Upper lobe of left lung (tissue), 6 donors: Measurements from ENCODE around the gene FRZB. TPM values are rescaled to one million over a fixed set of nuclear protein-coding genes. Genes with fewer than 3 reads are reported as not detected.

ENCODE experiments used
- ATAC-seq, 2 donors: fragments of 200-7000 bp; cut with Tn5 transposase; one replicate each; pipeline ENCODE4 v1.9.1; 2022; ENCODE audit warnings: mild to moderate bottlenecking in 2 of 2, moderate library complexity in 2 of 2; ENCODE audit not compliant: low FRiP score in 2 of 2
- DNase-seq, 2 donors: peaks; one replicate each; pipeline ENCODE4 v3.0.0-alpha.2; 2019 to 2020
- H3K27ac ChIP-seq, 4 donors: fragments of 200-600 bp; sonication (generic); one replicate each; pipeline ENCODE4 v1.5.1; 2016 to 2019
- H3K27me3 ChIP-seq, 4 donors: fragments of 200-600 bp; sonication (generic); one replicate each; pipeline ENCODE4 v1.5.1; 2017 to 2019
- H3K36me3 ChIP-seq, 4 donors: fragments of 200-600 bp; sonication (generic); one replicate each; pipeline ENCODE4 v1.5.1; 2016 to 2019
- H3K4me1 ChIP-seq, 4 donors: fragments of 200-600 bp; sonication (generic); one replicate each; pipeline ENCODE4 v1.5.1; 2018 to 2019
- H3K4me3 ChIP-seq, 4 donors: fragments of 200-600 bp; sonication (generic); one replicate each; pipeline ENCODE4 v1.5.1; 2017 to 2019; ENCODE audit warnings: mild to moderate bottlenecking in 2 of 4, moderate library complexity in 1 of 4
- H3K9me3 ChIP-seq, 4 donors: fragments of 200-600 bp; sonication (generic); one replicate each; pipeline ENCODE4 v1.5.1; 2018 to 2019
- EP300 ChIP-seq, 4 donors: sonication (generic); formaldehyde crosslinking; IDR thresholded peaks; one replicate each; pipeline ENCODE4 v1.5.1; 2017; ENCODE audit warnings: antibody characterized with exemption in 4 of 4, control low read depth in 2 of 4
- POLR2A ChIP-seq, 4 donors: fragments of 450-650 bp; IDR thresholded peaks; one replicate each; pipeline ENCODE4 v1.5.1; 2016 to 2017; ENCODE audit warnings: antibody characterized with exemption in 4 of 4, mild to moderate bottlenecking in 2 of 4
- POLR2AphosphoS5 ChIP-seq, 2 donors: sonication (generic); formaldehyde crosslinking; IDR thresholded peaks; one replicate each; pipeline ENCODE4 v1.5.1; 2017; ENCODE audit warnings: antibody characterized with exemption in 2 of 2
- WGBS, 2 donors: methylation state at CpG; one replicate each; pipeline ENCODE4 v1.1.5; 2017 to 2018; 5-methylcytosine and 5-hydroxymethylcytosine counted together
- total RNA-seq, 6 donors: library from RNA; depleted of rRNA in 4 of 6; stranded (reverse); fragments of >200 nt in 4 of 6; gene quantifications; one replicate each; pipeline versions ENCODE4 v1.1.0 to v1.2.1, GENCODE V29; 2016 to 2021
- TF ChIP-seq, protein P1 (sequence below), 6 experiments: fragments of 450-650 bp in 4 of 6; fragments of 200-600 bp in 2 of 6; sonication (generic) in 2 of 6; IDR thresholded peaks; one replicate each; pipeline ENCODE4 v1.5.1; 2016 to 2019; ENCODE audit warnings: antibody characterized with exemption in 6 of 6
- donor health status: DM: no; HTN: no; CAD: no; lungs with moderate emphysema.
- donor health status: DM: no; HTN: yes; CAD: no; lungs with severe emphysema.

Gene FRZB
- total RNA-seq, 6 donors from 2014 or later, result 0.39 to 5.7 (median 3.3) TPM; not detected in 1

DNA sequence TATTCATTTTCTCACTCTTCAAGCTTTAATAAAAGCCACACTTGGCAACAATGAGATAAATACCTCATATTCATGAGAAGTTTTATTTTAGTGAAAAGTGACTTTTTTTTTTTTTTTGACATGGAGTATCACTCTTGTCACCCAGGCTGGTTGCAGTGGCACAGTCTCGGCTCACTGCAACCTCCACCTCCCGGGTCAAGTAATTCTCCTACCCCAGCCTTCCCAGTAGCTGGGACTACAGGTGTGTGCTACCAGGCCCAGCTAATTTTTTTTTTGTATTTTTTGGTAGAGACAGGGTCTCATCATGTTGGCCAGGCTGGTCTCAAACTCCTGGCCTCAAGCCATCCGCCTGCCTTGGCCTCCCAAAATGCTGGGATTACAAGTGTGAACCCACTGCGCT, 47.0 kb downstream of the FRZB start:
- 93% methylated on average over 4 of the region's 4 CpGs for WGBS, 2 donors
- no peaks in the 10 kb centered on the region for H3K27me3 ChIP-seq
- no peaks in the 10 kb centered on the region for H3K9me3 ChIP-seq
- H3K27ac ChIP-seq, result no peak overlapping the region
- ATAC-seq, result no peak
- no peak for DNase-seq
- no peak for TF ChIP-seq POLR2AphosphoS5 (IDR thresholded peaks at IDR 0.05)
- TF ChIP-seq EP300 (IDR thresholded peaks at IDR 0.05), result no peak
- TF ChIP-seq, protein P1, sequence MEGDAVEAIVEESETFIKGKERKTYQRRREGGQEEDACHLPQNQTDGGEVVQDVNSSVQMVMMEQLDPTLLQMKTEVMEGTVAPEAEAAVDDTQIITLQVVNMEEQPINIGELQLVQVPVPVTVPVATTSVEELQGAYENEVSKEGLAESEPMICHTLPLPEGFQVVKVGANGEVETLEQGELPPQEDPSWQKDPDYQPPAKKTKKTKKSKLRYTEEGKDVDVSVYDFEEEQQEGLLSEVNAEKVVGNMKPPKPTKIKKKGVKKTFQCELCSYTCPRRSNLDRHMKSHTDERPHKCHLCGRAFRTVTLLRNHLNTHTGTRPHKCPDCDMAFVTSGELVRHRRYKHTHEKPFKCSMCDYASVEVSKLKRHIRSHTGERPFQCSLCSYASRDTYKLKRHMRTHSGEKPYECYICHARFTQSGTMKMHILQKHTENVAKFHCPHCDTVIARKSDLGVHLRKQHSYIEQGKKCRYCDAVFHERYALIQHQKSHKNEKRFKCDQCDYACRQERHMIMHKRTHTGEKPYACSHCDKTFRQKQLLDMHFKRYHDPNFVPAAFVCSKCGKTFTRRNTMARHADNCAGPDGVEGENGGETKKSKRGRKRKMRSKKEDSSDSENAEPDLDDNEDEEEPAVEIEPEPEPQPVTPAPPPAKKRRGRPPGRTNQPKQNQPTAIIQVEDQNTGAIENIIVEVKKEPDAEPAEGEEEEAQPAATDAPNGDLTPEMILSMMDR (IDR thresholded peaks at IDR 0.05), result no peak
- no peak for TF ChIP-seq POLR2A (IDR thresholded peaks at IDR 0.05)
- no peak overlapping the region for H3K4me3 ChIP-seq
- H3K36me3 ChIP-seq, result no peaks in the 10 kb centered on the region
- no peaks in the 10 kb centered on the region for H3K4me1 ChIP-seq

DNA sequence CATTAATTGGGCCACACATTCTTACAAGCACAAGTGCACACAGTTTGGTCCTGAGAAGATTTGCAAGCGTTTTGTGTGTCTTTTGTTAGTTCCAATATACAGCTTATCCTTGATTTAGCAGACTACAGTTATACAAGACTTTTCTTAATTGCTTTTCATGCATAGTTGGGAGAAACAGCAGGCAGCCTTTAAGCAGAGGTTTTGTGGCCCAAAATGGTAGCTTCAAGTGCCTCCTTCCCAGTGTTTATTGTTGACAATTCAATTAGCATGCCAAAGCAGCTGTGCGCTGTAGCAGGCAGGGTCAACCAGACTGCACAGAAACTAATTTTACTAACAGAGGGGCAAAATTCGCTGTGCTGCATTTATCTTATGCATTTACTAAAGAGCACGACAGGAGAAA, 47.5 kb downstream of the FRZB start:
- Histone ChIP-seq H3K4me1 (no peaks in the 10 kb centered on the region), H3K27me3 (no peaks in the 10 kb centered on the region), H3K9me3 (no peaks in the 10 kb centered on the region), H3K27ac (no peak overlapping the region), H3K4me3 (no peak overlapping the region), H3K36me3 (no peaks in the 10 kb centered on the region)
- no peak for DNase-seq
- WGBS, 2 donors, result 67 to 76% methylated on average over 4 of the region's 4 CpGs
- ATAC-seq, result no peak
- TF ChIP-seq POLR2AphosphoS5 (IDR thresholded peaks at IDR 0.05), result no peak
- TF ChIP-seq, protein P1 (IDR thresholded peaks at IDR 0.05), result no peak
- no peak for TF ChIP-seq POLR2A (IDR thresholded peaks at IDR 0.05)

DNA sequence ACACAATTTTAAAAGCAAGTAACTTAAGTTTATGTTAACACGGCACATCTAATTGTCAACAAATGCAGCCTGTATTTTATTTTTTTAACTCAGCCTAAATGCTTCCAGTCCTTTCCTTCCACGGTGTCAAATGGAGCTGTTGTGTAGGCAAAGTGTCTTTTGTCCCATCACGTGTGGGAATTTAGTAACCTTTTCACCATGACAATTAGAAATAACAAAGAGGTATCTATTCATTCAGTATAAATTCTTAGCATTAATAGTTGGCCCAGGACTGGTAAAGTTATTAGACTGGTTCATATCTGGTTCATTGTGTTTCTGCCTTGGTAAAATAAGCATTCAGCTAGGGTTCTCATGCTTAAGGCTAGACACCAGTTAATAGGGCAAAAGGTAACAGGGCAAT, 47.9 kb downstream of the FRZB start:
- 67 to 68% methylated on average over 3 of the region's 3 CpGs for WGBS, 2 donors
- Histone ChIP-seq H3K9me3 (no peaks in the 10 kb centered on the region), H3K4me3 (no peak overlapping the region), H3K27me3 (no peaks in the 10 kb centered on the region), H3K27ac (no peak overlapping the region), H3K36me3 (no peaks in the 10 kb centered on the region), H3K4me1 (no peaks in the 10 kb centered on the region)
- TF ChIP-seq POLR2A (IDR thresholded peaks at IDR 0.05) (no peak), POLR2AphosphoS5 (IDR thresholded peaks at IDR 0.05) (no peak), EP300 (IDR thresholded peaks at IDR 0.05) (no peak)
- TF ChIP-seq, protein P1 (IDR thresholded peaks at IDR 0.05), result no peak
- ATAC-seq (no peak), DNase-seq (no peak)

DNA sequence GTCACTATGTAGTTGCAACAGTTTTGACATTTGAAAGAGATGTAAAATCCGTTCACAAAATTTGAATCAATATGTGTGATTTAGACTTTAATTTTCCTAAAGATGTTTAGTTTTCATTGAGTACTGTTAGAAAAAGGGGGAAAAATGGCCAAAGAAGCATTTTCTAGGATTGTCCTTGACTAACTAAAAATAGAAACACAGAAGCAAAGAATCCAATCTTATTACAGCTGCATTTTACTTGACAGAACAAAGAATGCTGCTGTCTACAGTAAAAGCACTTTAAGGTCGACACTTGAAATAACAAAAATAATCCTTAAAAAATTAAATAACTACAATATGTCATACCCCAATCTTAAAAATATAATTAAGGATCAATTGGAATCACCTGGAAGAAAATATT, 48.9 kb downstream of the FRZB start:
- H3K27me3 ChIP-seq, result no peaks in the 10 kb centered on the region
- no peak overlapping the region for H3K27ac ChIP-seq
- no peak overlapping the region for H3K4me3 ChIP-seq
- ATAC-seq (no peak), DNase-seq (no peak)
- H3K36me3 ChIP-seq, result no peaks in the 10 kb centered on the region
- H3K4me1 ChIP-seq, result no peaks in the 10 kb centered on the region
- no peaks in the 10 kb centered on the region for H3K9me3 ChIP-seq
- 70 to 71% methylated on average over 2 of the region's 2 CpGs for WGBS, 2 donors
- TF ChIP-seq EP300 (IDR thresholded peaks at IDR 0.05), result no peak
- TF ChIP-seq POLR2AphosphoS5 (IDR thresholded peaks at IDR 0.05), result no peak
- no peak for TF ChIP-seq POLR2A (IDR thresholded peaks at IDR 0.05)
- TF ChIP-seq, protein P1 (IDR thresholded peaks at IDR 0.05), result no peak

DNA sequence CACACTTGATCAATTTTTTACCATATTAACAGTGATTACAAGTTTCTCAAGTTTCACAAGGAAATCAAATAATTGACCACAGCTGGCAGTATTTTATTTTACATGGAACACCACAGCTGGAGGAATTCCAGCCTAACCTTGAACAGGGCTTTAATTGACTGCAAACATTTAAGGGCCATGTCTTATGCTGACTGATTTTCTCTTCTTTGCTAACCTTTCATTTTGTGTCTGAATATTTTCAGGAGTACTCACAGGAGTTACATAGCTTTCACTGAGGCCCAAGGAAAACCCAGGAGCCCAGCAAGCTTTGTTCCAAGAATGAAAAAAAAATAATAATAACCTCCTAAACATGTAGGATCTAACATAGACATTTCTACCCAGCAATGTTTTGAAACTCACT, 49.6 kb downstream of the FRZB start:
- Histone ChIP-seq H3K27me3 (no peaks in the 10 kb centered on the region), H3K4me1 (no peaks in the 10 kb centered on the region), H3K36me3 (no peaks in the 10 kb centered on the region), H3K9me3 (no peaks in the 10 kb centered on the region), H3K27ac (no peak overlapping the region), H3K4me3 (no peak overlapping the region)
- DNase-seq (no peak), ATAC-seq (no peak)
- TF ChIP-seq, protein P1 (IDR thresholded peaks at IDR 0.05), result no peak
- TF ChIP-seq EP300 (IDR thresholded peaks at IDR 0.05), result no peak
- no peak for TF ChIP-seq POLR2A (IDR thresholded peaks at IDR 0.05)
- no peak for TF ChIP-seq POLR2AphosphoS5 (IDR thresholded peaks at IDR 0.05)
